ENCODE data around the gene OXTR.

Gene OXTR

GRCh38 chr3:8802256-8802655 lies 32.8 kb upstream of the OXTR start:
- H3K36me3 Mint-ChIP-seq (ENCODE audit: low read depth) = no peaks in the 10 kb centered on the region
- H3K4me3 Mint-ChIP-seq = no peak overlapping the region
- no peaks in the 10 kb centered on the region for H3K4me1 Mint-ChIP-seq
- peaks cover 4% of the 10 kb centered on the region for H3K27me3 Mint-ChIP-seq (ENCODE audit: low read depth)
- H3K27ac Mint-ChIP-seq = no peak overlapping the region
- H3K9me3 Mint-ChIP-seq = peaks cover 14% of the 10 kb centered on the region
- TF ChIP-seq CTCF (IDR thresholded peaks at IDR 0.05; ENCODE audit: unreplicated experiment in 3 of 3) = no peak

- H3K9me3 Mint-ChIP-seq = peaks cover 14% of the 10 kb centered on the region
- no peaks in the 10 kb centered on the region for H3K4me1 Mint-ChIP-seq
- TF ChIP-seq CTCF (IDR thresholded peaks at IDR 0.05; ENCODE audit: unreplicated experiment in 3 of 3) = no peak
- no peaks in the 10 kb centered on the region for H3K36me3 Mint-ChIP-seq (ENCODE audit: low read depth)
- H3K27me3 Mint-ChIP-seq (ENCODE audit: low read depth) = no peaks in the 10 kb centered on the region
- H3K27ac Mint-ChIP-seq = no peak overlapping the region
- H3K4me3 Mint-ChIP-seq = no peak overlapping the region
Measured at GRCh38 chr3:8800016-8800415, 30.6 kb upstream of the OXTR start.

GRCh38 chr3:8794247-8794646 lies 24.8 kb upstream of the OXTR start:
- no peak for TF ChIP-seq CTCF (IDR thresholded peaks at IDR 0.05; ENCODE audit: unreplicated experiment in 3 of 3)
- no peak overlapping the region for H3K4me3 Mint-ChIP-seq
- no peak overlapping the region for H3K27ac Mint-ChIP-seq
- peaks cover 5% of the 10 kb centered on the region for H3K9me3 Mint-ChIP-seq
- no peaks in the 10 kb centered on the region for H3K36me3 Mint-ChIP-seq (ENCODE audit: low read depth)
- H3K27me3 Mint-ChIP-seq (ENCODE audit: low read depth) = no peaks in the 10 kb centered on the region
- H3K4me1 Mint-ChIP-seq = no peaks in the 10 kb centered on the region

- Mint-ChIP-seq H3K27me3 (ENCODE audit: low read depth) (no peaks in the 10 kb centered on the region), H3K36me3 (ENCODE audit: low read depth) (no peaks in the 10 kb centered on the region), H3K27ac (no peak overlapping the region), H3K4me3 (no peak overlapping the region), H3K4me1 (no peaks in the 10 kb centered on the region), H3K9me3 (peaks cover 10% of the 10 kb centered on the region)
- TF ChIP-seq CTCF (IDR thresholded peaks at IDR 0.05; ENCODE audit: unreplicated experiment in 3 of 3) = no peak
Measured at GRCh38 chr3:8793242-8793641, 23.8 kb upstream of the OXTR start.

- Mint-ChIP-seq H3K27ac (no peak overlapping the region), H3K4me1 (no peaks in the 10 kb centered on the region), H3K36me3 (ENCODE audit: low read depth) (no peaks in the 10 kb centered on the region), H3K9me3 (peaks cover 13% of the 10 kb centered on the region), H3K4me3 (no peak overlapping the region), H3K27me3 (ENCODE audit: low read depth) (no peaks in the 10 kb centered on the region)
- no peak for TF ChIP-seq CTCF (IDR thresholded peaks at IDR 0.05; ENCODE audit: unreplicated experiment in 3 of 3)
Measured at GRCh38 chr3:8790529-8790928, 21.1 kb upstream of the OXTR start.

GRCh38 chr3:8784676-8785435 lies 15.4 kb upstream of the OXTR start:
- peaks cover 13% of the 10 kb centered on the region for H3K9me3 Mint-ChIP-seq
- H3K36me3 Mint-ChIP-seq (ENCODE audit: low read depth) = no peaks in the 10 kb centered on the region
- no peaks in the 10 kb centered on the region for H3K4me1 Mint-ChIP-seq
- H3K4me3 Mint-ChIP-seq = no peak overlapping the region
- no peak overlapping the region for H3K27ac Mint-ChIP-seq
- no peak for TF ChIP-seq CTCF (IDR thresholded peaks at IDR 0.05; ENCODE audit: unreplicated experiment in 3 of 3)
- H3K27me3 Mint-ChIP-seq (ENCODE audit: low read depth) = no peaks in the 10 kb centered on the region
